Fibroblast of lung (primary cell): Measurements from ENCODE around the gene CDA.

Source experiments
- EZH2 ChIP-seq: IDR thresholded peaks from 2 replicates; pipeline ENCODE4 v1.5.1; 2012; ENCODE audit warnings: low read length, control low read depth, mild to moderate bottlenecking; ENCODE audit errors: missing control alignments
- TF ChIP-seq, protein P1 (sequence below), 2 donors: IDR thresholded peaks in 1 of 2; conservative IDR thresholded peaks in 1 of 2; 1 replicate in 1 of 2; 2 replicates in 1 of 2; pipeline ENCODE4 v1.5.1; 2011 to 2012; ENCODE audit warnings: low read length in 2 of 2, control low read depth in 1 of 2, inconsistent platforms in 1 of 2, low read depth in 1 of 2, mild to moderate bottlenecking in 1 of 2

DNA sequence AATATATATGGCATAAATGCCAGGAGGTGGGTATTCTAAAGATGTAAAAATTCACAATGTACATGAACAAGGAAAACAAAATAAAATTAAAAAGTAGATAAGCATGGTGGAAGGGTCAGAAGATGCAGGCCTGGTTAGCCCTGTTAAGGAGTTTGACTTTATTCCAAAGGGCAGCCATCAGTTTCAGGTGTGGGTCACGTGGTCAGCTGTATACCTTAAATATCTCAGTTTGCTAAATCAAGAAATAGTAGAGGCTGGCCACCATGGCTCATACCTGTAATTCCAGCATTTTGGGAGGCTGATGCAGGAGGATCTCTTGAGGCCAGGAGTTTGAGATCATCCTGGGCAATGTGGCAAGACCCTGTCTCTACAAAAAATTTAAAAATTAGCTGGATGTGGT lies 35.8 kb downstream of the CDA start:
- TF ChIP-seq, protein P1, sequence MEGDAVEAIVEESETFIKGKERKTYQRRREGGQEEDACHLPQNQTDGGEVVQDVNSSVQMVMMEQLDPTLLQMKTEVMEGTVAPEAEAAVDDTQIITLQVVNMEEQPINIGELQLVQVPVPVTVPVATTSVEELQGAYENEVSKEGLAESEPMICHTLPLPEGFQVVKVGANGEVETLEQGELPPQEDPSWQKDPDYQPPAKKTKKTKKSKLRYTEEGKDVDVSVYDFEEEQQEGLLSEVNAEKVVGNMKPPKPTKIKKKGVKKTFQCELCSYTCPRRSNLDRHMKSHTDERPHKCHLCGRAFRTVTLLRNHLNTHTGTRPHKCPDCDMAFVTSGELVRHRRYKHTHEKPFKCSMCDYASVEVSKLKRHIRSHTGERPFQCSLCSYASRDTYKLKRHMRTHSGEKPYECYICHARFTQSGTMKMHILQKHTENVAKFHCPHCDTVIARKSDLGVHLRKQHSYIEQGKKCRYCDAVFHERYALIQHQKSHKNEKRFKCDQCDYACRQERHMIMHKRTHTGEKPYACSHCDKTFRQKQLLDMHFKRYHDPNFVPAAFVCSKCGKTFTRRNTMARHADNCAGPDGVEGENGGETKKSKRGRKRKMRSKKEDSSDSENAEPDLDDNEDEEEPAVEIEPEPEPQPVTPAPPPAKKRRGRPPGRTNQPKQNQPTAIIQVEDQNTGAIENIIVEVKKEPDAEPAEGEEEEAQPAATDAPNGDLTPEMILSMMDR (conservative IDR thresholded peaks at IDR 0.05 in 1 of 2, IDR thresholded peaks at IDR 0.05 in 1 of 2; ENCODE audit: low read depth in 1 of 2, low read length in 2 of 2), result no peak
- no peak for TF ChIP-seq EZH2
